Skeletal muscle tissue (tissue), 4 donors: ENCODE results near the gene KDM4B. TPM values are rescaled to one million over a fixed set of nuclear protein-coding genes. Genes with fewer than 3 reads are reported as not detected.

Source experiments
- H3K27ac ChIP-seq: one replicate; pipeline ENCODE4 v1.7.0; 2013; ENCODE audit warnings: mild to moderate bottlenecking, low read depth, low read length, inconsistent platforms
- H3K27me3 ChIP-seq, 3 donors: one replicate each; pipeline ENCODE4 v1.7.0; 2013; ENCODE audit warnings: low read length in 3 of 3; ENCODE audit not compliant: control insufficient read depth in 3 of 3, insufficient read depth in 3 of 3
- H3K36me3 ChIP-seq, 3 donors: one replicate each; pipeline ENCODE4 v1.7.0; 2013; ENCODE audit warnings: low read length in 3 of 3; ENCODE audit not compliant: control insufficient read depth in 3 of 3, insufficient read depth in 3 of 3
- H3K4me1 ChIP-seq, 3 donors: one replicate each; pipeline ENCODE4 v1.7.0; 2013; ENCODE audit warnings: low read length in 3 of 3, mild to moderate bottlenecking in 3 of 3; ENCODE audit not compliant: control insufficient read depth in 3 of 3, insufficient read depth in 3 of 3
- H3K4me3 ChIP-seq, 3 donors: one replicate each; pipeline ENCODE4 v1.7.0; 2013; ENCODE audit warnings: low read length in 3 of 3
- H3K9ac ChIP-seq, 3 donors: one replicate each; pipeline ENCODE4 v1.7.0; 2013; ENCODE audit warnings: low read length in 3 of 3, mild to moderate bottlenecking in 3 of 3, moderate library complexity in 2 of 3, low read depth in 1 of 3
- H3K9me3 ChIP-seq, 3 donors: one replicate each; pipeline ENCODE4 v1.7.0; 2013; ENCODE audit warnings: low read length in 3 of 3; ENCODE audit not compliant: control insufficient read depth in 3 of 3
- total RNA-seq: library from RNA; depleted of rRNA; stranded (reverse); fragments of >200 nt; gene quantifications from one replicate; pipeline ENCODE4 v1.2.3, GENCODE V29; 2014
- donor health status: Osteomylitis.

The KDM4B gene
- total RNA-seq, 1 donor from 2014 or later = 11.5 TPM

DNA sequence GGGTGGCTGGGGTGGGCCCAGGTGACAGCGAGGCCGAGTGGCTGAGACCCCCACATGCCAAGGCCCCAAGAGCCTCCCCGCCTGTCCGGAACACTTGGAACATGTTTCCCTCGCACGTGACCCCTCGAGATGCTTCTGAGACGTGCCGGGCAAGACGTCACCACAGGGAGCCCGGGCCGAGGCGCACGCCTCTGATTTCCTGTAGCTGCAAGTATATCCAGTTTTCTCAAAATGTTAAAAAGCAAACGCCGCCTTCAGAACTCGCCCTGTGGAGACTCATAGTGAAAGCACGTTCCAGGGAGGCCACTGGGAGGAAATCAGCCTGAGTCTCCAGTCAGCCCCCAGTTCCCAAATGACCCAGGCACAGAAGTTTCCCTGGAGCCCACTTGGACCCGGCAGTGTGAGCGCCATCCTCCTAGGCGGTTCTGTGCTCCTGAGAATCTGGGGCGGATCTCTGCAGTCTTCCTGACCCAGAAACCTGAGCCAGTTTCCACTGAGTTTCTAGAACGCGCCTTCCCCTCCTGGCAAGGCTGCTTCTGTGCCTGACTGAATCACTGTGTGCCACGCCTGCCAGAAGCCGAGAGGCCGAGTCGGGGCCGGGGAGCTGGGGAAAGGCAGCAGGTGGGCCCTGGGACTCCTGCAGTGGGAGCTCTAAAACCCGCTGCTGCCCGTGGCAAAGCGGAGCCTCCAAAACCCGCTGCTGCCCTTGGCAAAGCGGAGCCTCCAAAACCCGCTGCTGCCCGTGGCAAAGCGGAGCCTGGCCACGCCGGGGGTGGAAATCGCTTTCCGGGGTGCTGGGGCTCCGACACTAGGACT is 179.3 kb downstream of the KDM4B start:
- Histone ChIP-seq H3K9ac (no peak overlapping the region), H3K36me3 (peaks cover 11 to 29% (median 23%) of the 10 kb centered on the region in 3 donors), H3K27me3 (no peaks in the 10 kb centered on the region), H3K27ac (no peak overlapping the region), H3K4me1 (peaks cover 3 to 10% (median 4%) of the 10 kb centered on the region in 3 donors), H3K9me3 (no peaks in the 10 kb centered on the region), H3K4me3 (no peak overlapping the region)

DNA sequence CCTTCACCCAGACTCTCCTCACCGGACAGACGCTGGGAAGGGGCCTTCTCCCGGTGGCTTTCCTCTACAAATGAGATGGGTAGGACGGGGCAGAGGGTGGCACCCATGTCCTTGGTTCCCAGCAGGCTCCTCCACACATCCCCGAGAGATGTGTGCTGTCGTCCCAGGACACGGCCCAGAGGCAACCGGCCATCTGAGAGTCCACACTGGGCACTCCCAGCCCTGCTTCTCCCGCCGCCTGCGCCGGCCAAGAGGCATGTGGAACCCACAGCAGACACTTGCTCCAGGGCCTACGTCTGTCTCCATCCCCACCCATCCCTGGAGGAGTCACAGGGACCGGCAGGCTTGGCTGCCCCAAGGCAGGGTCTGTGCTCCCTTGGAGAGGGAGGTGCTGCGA is 179.9 kb downstream of the KDM4B start:
- no peaks in the 10 kb centered on the region for H3K9me3 ChIP-seq
- H3K36me3 ChIP-seq = peaks cover 11 to 23% (median 19%) of the 10 kb centered on the region in 3 donors
- no peak overlapping the region for H3K27ac ChIP-seq
- H3K27me3 ChIP-seq = no peaks in the 10 kb centered on the region
- no peak overlapping the region for H3K4me3 ChIP-seq
- H3K9ac ChIP-seq = no peak overlapping the region
- peaks cover 4 to 10% (median 4%) of the 10 kb centered on the region in 3 donors for H3K4me1 ChIP-seq

GRCh38 chr19:5149508-5149907 is 180.6 kb downstream of the KDM4B start:
- H3K4me3 ChIP-seq = no peak overlapping the region
- H3K9ac ChIP-seq = no peak overlapping the region
- peaks cover 4 to 13% (median 9%) of the 10 kb centered on the region in 3 donors for H3K4me1 ChIP-seq
- H3K36me3 ChIP-seq = peaks cover 11 to 22% (median 18%) of the 10 kb centered on the region in 3 donors
- H3K9me3 ChIP-seq = no peaks in the 10 kb centered on the region
- H3K27me3 ChIP-seq = no peaks in the 10 kb centered on the region
- H3K27ac ChIP-seq = no peak overlapping the region

- H3K4me3 ChIP-seq = no peak overlapping the region
- H3K9me3 ChIP-seq = no peaks in the 10 kb centered on the region
- no peak overlapping the region for H3K27ac ChIP-seq
- H3K27me3 ChIP-seq = no peaks in the 10 kb centered on the region
- H3K36me3 ChIP-seq = peaks cover 11 to 19% (median 13%) of the 10 kb centered on the region in 3 donors
- peaks cover 6 to 20% (median 15%) of the 10 kb centered on the region in 3 donors for H3K4me1 ChIP-seq
- H3K9ac ChIP-seq = no peak overlapping the region
Measured at GRCh38 chr19:5149932-5150901, 181.3 kb downstream of the KDM4B start.

GRCh38 chr19:5150902-5151741 is 182.2 kb downstream of the KDM4B start:
- Histone ChIP-seq H3K9me3 (no peaks in the 10 kb centered on the region), H3K27ac (no peak overlapping the region), H3K36me3 (peaks cover 8 to 14% (median 9%) of the 10 kb centered on the region in 3 donors), H3K4me3 (no peak overlapping the region), H3K4me1 (peaks cover 14 to 29% (median 24%) of the 10 kb centered on the region in 3 donors), H3K9ac (no peak overlapping the region), H3K27me3 (no peaks in the 10 kb centered on the region)

GRCh38 chr19:5152013-5152763 is 183.3 kb downstream of the KDM4B start:
- Histone ChIP-seq H3K9me3 (no peaks in the 10 kb centered on the region), H3K9ac (no peak overlapping the region), H3K4me3 (no peak overlapping the region), H3K36me3 (peaks cover 2 to 9% (median 6%) of the 10 kb centered on the region in 3 donors), H3K4me1 (peaks cover 20 to 36% (median 29%) of the 10 kb centered on the region in 3 donors), H3K27me3 (no peaks in the 10 kb centered on the region), H3K27ac (no peak overlapping the region)

GRCh38 chr19:5152767-5153532 is 184.0 kb downstream of the KDM4B start:
- H3K36me3 ChIP-seq = peaks cover 0 to 6% (median 6%) of the 10 kb centered on the region in 3 donors

GRCh38 chr19:5153601-5154128 is 184.8 kb downstream of the KDM4B start:
- no peaks in the 10 kb centered on the region for H3K27me3 ChIP-seq
- peaks cover 17 to 30% (median 26%) of the 10 kb centered on the region in 3 donors for H3K4me1 ChIP-seq
- H3K4me3 ChIP-seq = no peak overlapping the region
- H3K36me3 ChIP-seq = peaks cover 0 to 6% (median 5%) of the 10 kb centered on the region in 3 donors
- H3K9me3 ChIP-seq = peaks cover 0 to 3% (median 0%) of the 10 kb centered on the region in 3 donors
- H3K9ac ChIP-seq = no peak overlapping the region
- H3K27ac ChIP-seq = no peak overlapping the region

More at GRCh38 chr19:5152767-5153532, 184.0 kb downstream of the KDM4B start:
- Histone ChIP-seq H3K27ac (no peak overlapping the region), H3K9me3 (peaks cover 0 to 3% (median 0%) of the 10 kb centered on the region in 3 donors), H3K4me1 (peaks cover 20 to 36% (median 29%) of the 10 kb centered on the region in 3 donors), H3K27me3 (no peaks in the 10 kb centered on the region), H3K9ac (no peak overlapping the region), H3K4me3 (no peak overlapping the region)
